SK-N-SH (cell line): Measurements from ENCODE around the gene TMEFF1.

Experiments
- CHD2 ChIP-seq: fragments of 150-350 bp; IDR thresholded peaks from 2 replicates; pipeline ENCODE4 v1.6.1; 2018; ENCODE audit warnings: low read length; ENCODE audit not compliant: partially characterized antibody
- CTCF ChIP-seq: fragments of 200-600 bp; sonication (generic); IDR thresholded peaks from 2 replicates; pipeline ENCODE4 v1.6.1; 2017; ENCODE audit warnings: antibody characterized with exemption, mild to moderate bottlenecking, moderate library complexity
- ELF1 ChIP-seq: IDR thresholded peaks from 2 replicates; pipeline ENCODE4 v1.4.0; 2012
- EP300 ChIP-seq, 2 experiments: IDR thresholded peaks; 2 replicates each; pipeline versions ENCODE4 v1.4.0 to v1.6.1; 2012; ENCODE audit warnings: borderline replicate concordance in 1 of 2, low read depth in 1 of 2, low read length in 1 of 2
- FOXJ3 ChIP-seq: sonication (generic); formaldehyde crosslinking; IDR thresholded peaks from 2 replicates; pipeline ENCODE4 v1.5.1; 2020; ENCODE audit warnings: mild to moderate bottlenecking, missing genetic modification reagents
- FOXM1 ChIP-seq: IDR thresholded peaks from 2 replicates; pipeline ENCODE4 v1.4.0; 2012; ENCODE audit warnings: low read depth, mild to moderate bottlenecking
- MAX ChIP-seq: IDR thresholded peaks from 2 replicates; pipeline ENCODE4 v1.4.0; 2012; ENCODE audit warnings: low read depth
- PBX3 ChIP-seq: IDR thresholded peaks from 2 replicates; pipeline ENCODE4; 2012
- POLR2AphosphoS5 ChIP-seq: IDR thresholded peaks from 2 replicates; pipeline ENCODE4 v1.6.1; 2012; ENCODE audit warnings: low read depth, low read length
- TCF12 ChIP-seq: IDR thresholded peaks from 2 replicates; pipeline ENCODE4 v1.4.0; 2012

- TF ChIP-seq FOXM1 = no peak
- no peak for TF ChIP-seq TCF12
- TF ChIP-seq CTCF = no peak
- TF ChIP-seq EP300 (IDR thresholded peaks at IDR 0.05; ENCODE audit: borderline replicate concordance in 1 of 2, low read depth in 1 of 2, low read length in 1 of 2) = no peak
- no peak for TF ChIP-seq POLR2AphosphoS5
- TF ChIP-seq PBX3 = no peak
- TF ChIP-seq FOXJ3 (CRISPR knock-in tag) = no peak
- TF ChIP-seq MAX = no peak
- no peak for TF ChIP-seq ELF1
- no peak for TF ChIP-seq CHD2
Measured at GRCh38 chr9:100619194-100619593, 146.2 kb downstream of the TMEFF1 start.
